ENCODE results near the gene RAB40C.
A peak's percentile ranks its signal among the peaks of the same experiment; 100 is the strongest.
"Not testable (repeated sequence)": the region's sequence is repeated elsewhere in the genome, so short reads cannot be mapped to it uniquely, and the experiment has no call there.

RAB40C gene

GRCh38 chr16:591231-591630, 1.4 kb downstream of the RAB40C start:
- DNase-seq = no peak

GRCh38 chr16:591892-592517, 2.1 kb downstream of the RAB40C start:
- DNase-seq = no peak

- DNase-seq = no peak
Observed at GRCh38 chr16:592518-593306, 2.8 kb downstream of the RAB40C start.

- no peak for DNase-seq
Observed at GRCh38 chr16:593406-593805, 3.5 kb downstream of the RAB40C start.

- no peak for DNase-seq
Observed at GRCh38 chr16:593807-594206, 3.9 kb downstream of the RAB40C start.

GRCh38 chr16:595094-595528, 5.2 kb downstream of the RAB40C start:
- no peak for DNase-seq

GRCh38 chr16:595942-596735, 6.3 kb downstream of the RAB40C start:
- no peak for DNase-seq

- DNase-seq = no peak
Observed at GRCh38 chr16:596736-597060, 6.8 kb downstream of the RAB40C start.

- not testable (repeated sequence) for DNase-seq
Observed at GRCh38 chr16:597655-598054, 7.8 kb downstream of the RAB40C start.

- DNase-seq = no peak
Observed at GRCh38 chr16:598823-599739, 9.2 kb downstream of the RAB40C start.

- no peak for DNase-seq
Observed at GRCh38 chr16:600781-601180, 10.9 kb downstream of the RAB40C start.

- DNase-seq = no peak
Observed at GRCh38 chr16:603933-604332, 14.1 kb downstream of the RAB40C start.

- DNase-seq = no peak
Observed at GRCh38 chr16:606656-607307, 16.9 kb downstream of the RAB40C start.

GRCh38 chr16:608019-608418, 18.2 kb downstream of the RAB40C start:
- DNase-seq = no peak

- no peak for DNase-seq
Observed at GRCh38 chr16:609316-609715, 19.4 kb downstream of the RAB40C start.

GRCh38 chr16:609984-610383, 20.1 kb downstream of the RAB40C start:
- no peak for DNase-seq

- DNase-seq = peak; percentile 61
Observed at GRCh38 chr16:610513-611381, 20.9 kb downstream of the RAB40C start.

- no peak for DNase-seq
Observed at GRCh38 chr16:615122-615521, 25.3 kb downstream of the RAB40C start.

GRCh38 chr16:616733-617586, 27.1 kb downstream of the RAB40C start:
- no peak for DNase-seq

GRCh38 chr16:617855-618254, 28.0 kb downstream of the RAB40C start:
- DNase-seq = no peak
